Left lung (tissue), 10 donors: ENCODE data around the gene GGNBP2. TPM values are rescaled to one million over a fixed set of nuclear protein-coding genes. Genes with fewer than 3 reads are reported as not detected.
"Not testable (repeated sequence)": the region's sequence is repeated elsewhere in the genome, so short reads cannot be mapped to it uniquely, and the experiment has no call there.

Source experiments
- ATAC-seq: fragments of 200-7000 bp; cut with Tn5 transposase; one replicate; pipeline ENCODE4 v1.9.1; 2020; ENCODE audit warnings: moderate library complexity
- DNase-seq, 4 donors: peaks; one replicate each; pipeline ENCODE4 v3.0.0-alpha.2; 2013 to 2020
- H3K27ac ChIP-seq, 2 donors: fragments of 200-600 bp; sonication (generic) in 1 of 2; one replicate each; pipeline versions ENCODE4 v1.5.0 to v1.8.0; 2020 to 2021
- H3K27me3 ChIP-seq, 2 donors: fragments of 200-600 bp; sonication (generic) in 1 of 2; one replicate each; pipeline versions ENCODE4 v1.5.0 to v1.8.0; 2020 to 2021
- H3K36me3 ChIP-seq, 2 donors: fragments of 200-600 bp; sonication (generic) in 1 of 2; one replicate each; pipeline versions ENCODE4 v1.5.0 to v1.8.0; 2020 to 2021
- H3K4me1 ChIP-seq, 2 donors: fragments of 200-600 bp; one replicate each; pipeline ENCODE4 v1.8.0; 2021
- H3K4me3 ChIP-seq, 2 donors: fragments of 200-600 bp; sonication (generic) in 1 of 2; one replicate each; pipeline versions ENCODE4 v1.5.0 to v1.8.0; 2020 to 2021; ENCODE audit warnings: mild to moderate bottlenecking in 1 of 2
- H3K9me3 ChIP-seq, 2 donors: fragments of 200-600 bp; sonication (generic) in 1 of 2; one replicate each; pipeline versions ENCODE4 v1.5.0 to v1.8.0; 2020 to 2021
- CTCF ChIP-seq, 2 donors: fragments of 200-600 bp; sonication (generic) in 1 of 2; IDR thresholded peaks; one replicate each; pipeline versions ENCODE4 v1.5.0 to v1.8.0; 2021; ENCODE audit warnings: antibody characterized with exemption in 2 of 2
- intact Hi-C, 2 donors: fragments of 100-400 bp; cut with DNase I; formaldehyde crosslinking; loops; one replicate each; pipeline versions ENCODE4 v1.11.2 to v1.14.2; 2022
- polyA plus RNA-seq, 6 donors: library from polyadenylated mRNA; unstranded; fragments of 120-200 nt; gene quantifications; one replicate each; pipeline ENCODE4 v1.2.1, GENCODE V29; 2013; ENCODE audit not compliant: insufficient read length in 6 of 6
- total RNA-seq, 2 donors: library from RNA; stranded (reverse); fragmentation: NEBNext Ultra II Directional; extraction: Animal tissue kit (Norgen Biotek cat#: 25700); gene quantifications; one replicate each; pipeline ENCODE4 v1.2.1, GENCODE V29; 2021
- donor health status: DM: no; HTN: yes; CAD: no.
- donor health status: DM: no; HTN: no; CAD: no.

Gene GGNBP2
- total and polyA plus RNA-seq, 8 donors, result 64.7 to 106 (median 94.0) TPM

DNA sequence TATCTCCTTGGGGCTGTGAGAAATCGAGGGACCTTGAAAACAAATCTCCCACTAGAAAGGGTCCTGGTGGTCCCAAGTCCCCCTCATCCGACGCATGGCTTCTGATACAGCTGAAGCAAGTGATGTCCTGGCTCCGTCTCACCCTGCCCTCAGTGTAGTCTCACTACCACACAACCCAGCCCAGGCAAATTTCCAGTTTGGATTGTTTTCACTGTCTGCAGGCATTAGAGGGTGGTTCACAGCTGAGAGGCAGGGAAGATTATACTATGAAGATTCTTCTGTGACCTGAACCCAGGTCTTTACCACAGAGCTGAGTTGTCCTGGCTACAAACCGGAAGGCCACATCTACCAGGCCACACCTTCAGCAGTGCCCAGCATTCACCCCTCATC is 40.6 kb upstream of the GGNBP2 start:
- no peak overlapping the region for H3K4me3 ChIP-seq
- H3K27me3 ChIP-seq, result no peaks in the 10 kb centered on the region
- peaks cover 0 to 88% of the 10 kb centered on the region in 2 donors for H3K36me3 ChIP-seq
- no peak for ATAC-seq
- H3K4me1 ChIP-seq, result no peaks in the 10 kb centered on the region
- intact Hi-C loops, result no loop called here
- DNase-seq, result no peak
- H3K9me3 ChIP-seq, result no peaks in the 10 kb centered on the region
- no peak overlapping the region for H3K27ac ChIP-seq
- no peak for TF ChIP-seq CTCF (IDR thresholded peaks at IDR 0.05)

- no peak for DNase-seq
- Histone ChIP-seq H3K36me3 (peaks cover 0 to 88% of the 10 kb centered on the region in 2 donors), H3K9me3 (no peaks in the 10 kb centered on the region), H3K27ac (no peak overlapping the region), H3K4me1 (no peaks in the 10 kb centered on the region), H3K27me3 (no peaks in the 10 kb centered on the region), H3K4me3 (no peak overlapping the region)
- no peak for ATAC-seq
- intact Hi-C loops, result no loop called here
- no peak for TF ChIP-seq CTCF (IDR thresholded peaks at IDR 0.05)
These were observed 39.5 kb upstream of the GGNBP2 start for GRCh38 chr17:36505171-36505570.

DNA sequence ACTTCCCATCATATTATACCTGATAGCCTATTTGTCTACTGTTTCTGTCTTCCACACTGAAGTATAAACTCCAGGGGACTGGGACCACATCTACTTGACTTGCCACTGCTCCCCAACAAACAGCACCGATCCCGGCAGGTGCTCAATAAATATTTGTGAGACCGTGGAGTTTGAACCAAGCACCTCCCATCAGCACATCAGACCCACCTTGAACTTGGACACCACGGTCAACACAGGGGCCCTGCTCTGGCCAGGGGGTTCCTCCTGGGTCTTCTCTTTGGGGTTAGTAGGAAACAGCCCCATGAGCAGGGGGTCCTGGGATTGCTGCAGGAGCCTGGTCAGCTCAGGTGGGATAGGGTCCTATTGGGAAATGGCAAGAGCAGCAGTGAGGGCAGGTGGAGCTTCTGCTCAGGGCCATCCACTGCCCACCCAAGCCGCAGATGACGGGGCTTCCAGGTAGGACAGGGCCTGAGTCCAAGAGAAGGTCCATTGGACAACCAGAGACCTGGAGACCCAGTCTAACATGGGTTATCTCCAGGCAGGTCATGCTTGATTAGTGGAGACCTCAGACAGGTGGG is 38.4 kb upstream of the GGNBP2 start:
- Histone ChIP-seq H3K4me3 (no peak overlapping the region), H3K27me3 (no peaks in the 10 kb centered on the region), H3K4me1 (no peaks in the 10 kb centered on the region), H3K36me3 (peaks cover 0 to 88% of the 10 kb centered on the region in 2 donors), H3K9me3 (no peaks in the 10 kb centered on the region), H3K27ac (no peak overlapping the region)
- no peak for TF ChIP-seq CTCF (IDR thresholded peaks at IDR 0.05)
- ATAC-seq, result no peak
- DNase-seq, result no peak
- intact Hi-C loops, result no loop called here

DNA sequence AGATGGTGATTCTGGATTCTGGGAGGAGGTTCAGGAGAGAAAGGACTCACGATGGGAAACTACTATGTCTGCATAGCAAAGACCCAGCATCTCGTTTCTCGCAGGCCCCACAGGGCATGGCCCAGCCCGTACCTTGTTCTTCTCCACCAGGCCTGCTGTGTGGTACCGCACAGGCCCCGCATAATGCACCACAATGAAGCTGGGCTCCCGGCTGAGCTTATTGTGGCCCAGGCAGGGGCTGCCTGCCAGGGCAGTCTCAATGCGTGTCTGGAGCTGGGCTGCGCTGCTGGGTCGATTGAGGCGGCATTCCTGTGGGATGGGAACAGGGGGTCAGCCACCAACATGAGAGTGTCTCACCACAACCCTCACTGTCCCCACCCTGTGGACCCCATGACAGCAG is 37.9 kb upstream of the GGNBP2 start:
- Histone ChIP-seq H3K27me3 (no peaks in the 10 kb centered on the region), H3K27ac (no peak overlapping the region), H3K4me3 (no peak overlapping the region), H3K9me3 (no peaks in the 10 kb centered on the region), H3K36me3 (peaks cover 0 to 88% of the 10 kb centered on the region in 2 donors), H3K4me1 (no peaks in the 10 kb centered on the region)
- no peak for TF ChIP-seq CTCF (IDR thresholded peaks at IDR 0.05)
- ATAC-seq, result no peak
- DNase-seq, result no peak
- intact Hi-C loops, result no loop called here

DNA sequence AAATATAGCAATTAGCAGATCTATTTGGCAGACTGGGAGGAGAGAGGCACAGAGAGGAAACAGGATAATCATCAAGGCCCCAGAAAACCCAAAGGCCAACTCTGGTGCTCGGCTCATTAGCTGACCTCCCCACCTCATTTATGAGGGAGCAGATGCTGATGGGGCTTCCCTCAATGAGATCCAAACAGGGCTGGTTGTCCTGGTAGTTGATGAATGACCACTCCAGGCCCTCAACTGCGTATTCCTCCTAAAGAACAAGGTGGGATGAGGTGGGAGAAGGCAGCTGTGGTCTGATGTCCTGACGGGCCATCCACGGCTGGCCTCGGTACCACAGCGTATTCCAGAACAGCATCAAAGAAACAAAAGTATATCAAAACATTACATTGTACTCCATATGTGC is 37.5 kb upstream of the GGNBP2 start:
- no peaks in the 10 kb centered on the region for H3K9me3 ChIP-seq
- TF ChIP-seq CTCF (IDR thresholded peaks at IDR 0.05), result no peak
- H3K4me3 ChIP-seq, result no peak overlapping the region
- intact Hi-C loops, result no loop called here
- H3K27me3 ChIP-seq, result no peaks in the 10 kb centered on the region
- DNase-seq (no peak), ATAC-seq (no peak)
- H3K27ac ChIP-seq, result no peak overlapping the region
- H3K36me3 ChIP-seq, result peaks cover 0 to 85% of the 10 kb centered on the region in 2 donors
- no peaks in the 10 kb centered on the region for H3K4me1 ChIP-seq

- DNase-seq, H3K27ac ChIP-seq, H3K27me3 ChIP-seq, ATAC-seq, H3K9me3 ChIP-seq, intact Hi-C loops, H3K4me1 ChIP-seq, H3K4me3 ChIP-seq: not testable (repeated sequence)
- peaks cover 0 to 77% of the 10 kb centered on the region in 2 donors for H3K36me3 ChIP-seq
These were observed 36.3 kb upstream of the GGNBP2 start for GRCh38 chr17:36508439-36508838.
